Rectal smooth muscle tissue (tissue), 1 donor: Measurements from ENCODE around the gene TEX13D.
"Not testable (repeated sequence)": the region's sequence is repeated elsewhere in the genome, so short reads cannot be mapped to it uniquely, and the experiment has no call there.

ENCODE experiments used
- H3K27ac ChIP-seq: one replicate; pipeline ENCODE4 v1.7.0; 2013; ENCODE audit warnings: low read depth, low read length, inconsistent platforms
- H3K27me3 ChIP-seq: one replicate; pipeline ENCODE4 v1.7.0; 2013; ENCODE audit warnings: low read length; ENCODE audit not compliant: control insufficient read depth, insufficient read depth
- H3K36me3 ChIP-seq: one replicate; pipeline ENCODE4 v1.7.0; 2013; ENCODE audit warnings: low read length; ENCODE audit not compliant: control insufficient read depth, insufficient read depth
- H3K4me1 ChIP-seq: one replicate; pipeline ENCODE4 v1.7.0; 2013; ENCODE audit warnings: low read length; ENCODE audit not compliant: control insufficient read depth, insufficient read depth
- H3K4me3 ChIP-seq: one replicate; pipeline ENCODE4 v1.7.0; 2013; ENCODE audit warnings: low read length
- H3K9ac ChIP-seq: one replicate; pipeline ENCODE4 v1.7.0; 2013; ENCODE audit warnings: low read length

Gene TEX13D

GRCh38 chrX:124332481-124333424, at the start of gene TEX13D:
TEX13D (plus strand) TSS chrX:124332660; CDS start chrX:124332918, 258 bp downstream.
- Histone ChIP-seq H3K4me3 (no peak within 1 kb of the TSS), H3K27me3 (no peaks in the 10 kb centered on the region), H3K36me3 (no peaks in the 10 kb centered on the region), H3K4me1 (no peaks in the 10 kb centered on the region), H3K9ac (no peak within 1 kb of the TSS), H3K27ac (no peak within 1 kb of the TSS)

- no peaks in the 10 kb centered on the region for H3K4me1 ChIP-seq
- H3K4me3 ChIP-seq = no peak overlapping the region
- no peak overlapping the region for H3K27ac ChIP-seq
- no peaks in the 10 kb centered on the region for H3K27me3 ChIP-seq
- H3K36me3 ChIP-seq = no peaks in the 10 kb centered on the region
- no peak overlapping the region for H3K9ac ChIP-seq
These were observed 43.0 kb upstream of the TEX13D start for GRCh38 chrX:124289443-124289842.

GRCh38 chrX:124293810-124294209, 38.6 kb upstream of the TEX13D start:
- no peak overlapping the region for H3K9ac ChIP-seq
- no peaks in the 10 kb centered on the region for H3K4me1 ChIP-seq
- no peak overlapping the region for H3K27ac ChIP-seq
- H3K36me3 ChIP-seq = no peaks in the 10 kb centered on the region
- H3K4me3 ChIP-seq = no peak overlapping the region
- H3K27me3 ChIP-seq = no peaks in the 10 kb centered on the region

DNA sequence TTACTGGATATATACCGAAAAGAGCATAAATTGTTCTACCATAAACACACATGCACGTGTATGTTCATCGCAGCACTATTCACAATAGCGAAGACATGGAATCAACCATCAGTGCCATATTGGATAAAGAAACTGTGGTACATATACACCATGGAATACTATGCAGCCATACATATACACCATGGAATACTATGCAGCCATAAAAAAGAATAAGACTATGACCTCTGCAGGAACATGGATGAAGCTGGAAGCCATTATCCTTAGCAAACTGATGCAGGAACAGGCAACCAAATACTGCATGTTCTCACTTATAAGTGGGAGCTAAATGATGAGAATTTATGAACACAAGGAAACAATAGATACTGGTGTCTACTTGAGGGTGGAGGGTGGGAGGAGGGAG, 33.1 kb upstream of the TEX13D start:
- not testable (repeated sequence) for H3K27me3 ChIP-seq, H3K4me1 ChIP-seq, H3K36me3 ChIP-seq, H3K9ac ChIP-seq, H3K27ac ChIP-seq, H3K4me3 ChIP-seq

GRCh38 chrX:124300405-124300804, 32.1 kb upstream of the TEX13D start:
- Histone ChIP-seq H3K36me3 (no peaks in the 10 kb centered on the region), H3K27me3 (no peaks in the 10 kb centered on the region)

GRCh38 chrX:124307253-124307907, 25.1 kb upstream of the TEX13D start:
- no peak overlapping the region for H3K4me3 ChIP-seq
- no peak overlapping the region for H3K9ac ChIP-seq
- H3K27ac ChIP-seq = no peak overlapping the region
- H3K4me1 ChIP-seq = no peaks in the 10 kb centered on the region
- H3K36me3 ChIP-seq = no peaks in the 10 kb centered on the region
- H3K27me3 ChIP-seq = no peaks in the 10 kb centered on the region

More at GRCh38 chrX:124300405-124300804, 32.1 kb upstream of the TEX13D start:
- H3K4me3 ChIP-seq = no peak overlapping the region
- H3K27ac ChIP-seq = no peak overlapping the region
- no peak overlapping the region for H3K9ac ChIP-seq
- no peaks in the 10 kb centered on the region for H3K4me1 ChIP-seq

DNA sequence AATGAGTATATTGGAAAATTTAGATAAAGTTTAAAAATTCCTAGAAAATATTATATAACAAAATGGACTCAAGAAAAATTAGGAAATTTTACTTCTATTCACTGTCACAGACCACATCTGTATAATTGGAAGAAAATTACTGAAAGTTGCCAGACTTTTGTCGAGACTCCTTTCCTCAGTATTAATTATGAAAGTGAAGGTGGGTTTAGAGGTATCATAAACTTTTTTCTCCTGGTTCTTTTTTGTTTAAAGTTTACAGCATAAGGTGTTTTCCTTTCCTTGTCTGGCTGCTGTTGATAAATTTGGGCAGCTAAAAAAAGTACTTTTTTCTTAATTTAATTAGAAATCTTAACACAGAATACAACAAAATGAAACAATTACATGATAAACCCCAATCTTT, 6.7 kb upstream of the TEX13D start:
- H3K36me3 ChIP-seq = no peaks in the 10 kb centered on the region
- H3K9ac ChIP-seq = no peak overlapping the region
- no peaks in the 10 kb centered on the region for H3K4me1 ChIP-seq
- no peak overlapping the region for H3K4me3 ChIP-seq
- no peaks in the 10 kb centered on the region for H3K27me3 ChIP-seq
- H3K27ac ChIP-seq = no peak overlapping the region

DNA sequence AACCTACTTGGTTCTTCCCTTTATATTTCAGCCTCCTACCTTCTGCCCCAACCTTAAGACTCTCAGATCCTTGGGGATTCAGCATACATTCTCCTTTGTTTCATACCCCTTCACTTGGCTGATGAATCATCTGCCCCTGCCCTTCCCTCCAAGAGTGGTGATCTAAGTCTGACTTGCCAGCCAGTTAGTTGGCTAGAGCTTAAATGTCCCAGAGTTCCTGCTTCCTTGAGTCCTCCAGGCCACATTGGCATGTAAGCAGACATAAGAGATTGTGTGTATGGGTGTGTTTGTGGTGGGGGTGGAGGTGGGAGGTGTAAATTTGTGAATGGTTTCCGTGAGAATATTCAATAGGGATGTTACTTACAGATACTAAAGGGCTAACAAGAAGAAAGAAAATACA, 3.7 kb upstream of the TEX13D start:
- no peaks in the 10 kb centered on the region for H3K4me1 ChIP-seq
- H3K27ac ChIP-seq = no peak overlapping the region
- no peaks in the 10 kb centered on the region for H3K36me3 ChIP-seq
- H3K27me3 ChIP-seq = no peaks in the 10 kb centered on the region
- no peak overlapping the region for H3K9ac ChIP-seq
- H3K4me3 ChIP-seq = no peak overlapping the region

DNA sequence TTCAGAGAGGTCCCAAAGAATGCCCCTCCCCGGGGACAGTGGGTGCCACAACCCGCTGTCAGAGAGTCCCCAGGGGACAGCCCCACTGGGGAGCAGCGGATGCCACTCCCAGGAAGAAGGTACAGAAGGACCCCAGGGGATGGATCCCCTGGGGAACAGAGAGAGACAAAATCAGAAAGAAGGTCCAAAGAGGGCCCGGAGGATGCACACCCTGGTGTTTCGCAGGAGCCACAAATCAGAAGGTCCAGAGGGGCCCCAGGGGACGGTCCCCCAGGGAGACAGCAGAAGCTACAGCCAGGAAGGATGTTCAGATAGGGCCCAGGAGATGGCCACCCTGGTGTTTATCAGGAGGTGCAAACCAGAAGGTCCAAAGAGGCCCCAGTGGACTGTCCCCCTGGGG, 1.4 kb downstream of the TEX13D start:
- H3K36me3 ChIP-seq = no peaks in the 10 kb centered on the region
- no peaks in the 10 kb centered on the region for H3K4me1 ChIP-seq
- no peaks in the 10 kb centered on the region for H3K27me3 ChIP-seq
- no peak overlapping the region for H3K9ac ChIP-seq
- no peak overlapping the region for H3K4me3 ChIP-seq
- no peak overlapping the region for H3K27ac ChIP-seq

GRCh38 chrX:124334555-124334954, 2.1 kb downstream of the TEX13D start:
- not testable (repeated sequence) for H3K4me1 ChIP-seq, H3K4me3 ChIP-seq, H3K27me3 ChIP-seq, H3K27ac ChIP-seq, H3K36me3 ChIP-seq, H3K9ac ChIP-seq

DNA sequence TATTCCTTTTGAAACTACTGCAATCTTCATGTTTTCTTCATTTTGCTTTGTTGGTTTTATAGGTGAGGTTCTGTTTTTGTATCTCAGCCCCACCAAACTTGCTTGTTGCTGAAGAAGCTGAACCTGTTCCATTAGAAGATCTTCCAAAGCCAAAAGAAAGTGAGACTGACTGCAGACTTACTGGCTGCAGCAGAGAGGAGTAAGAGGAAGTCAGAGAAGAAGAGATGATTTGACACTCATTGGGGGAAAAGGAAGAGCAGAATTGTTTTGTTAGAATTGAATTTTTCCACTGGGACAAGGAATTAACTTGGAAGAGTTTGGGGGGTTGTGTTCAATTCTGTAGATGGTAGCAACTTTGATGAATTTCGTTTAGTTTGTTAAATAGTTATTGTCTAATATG, 3.1 kb downstream of the TEX13D start:
- no peak overlapping the region for H3K27ac ChIP-seq

GRCh38 chrX:124337916-124338315, 5.5 kb downstream of the TEX13D start:
- no peaks in the 10 kb centered on the region for H3K27me3 ChIP-seq

More for the DNA sequence above, 3.1 kb downstream of the TEX13D start:
- no peaks in the 10 kb centered on the region for H3K4me1 ChIP-seq
- H3K9ac ChIP-seq = no peak overlapping the region
- no peak overlapping the region for H3K4me3 ChIP-seq
- no peaks in the 10 kb centered on the region for H3K27me3 ChIP-seq
- H3K36me3 ChIP-seq = no peaks in the 10 kb centered on the region

More at GRCh38 chrX:124337916-124338315, 5.5 kb downstream of the TEX13D start:
- Histone ChIP-seq H3K36me3 (no peaks in the 10 kb centered on the region), H3K4me1 (no peaks in the 10 kb centered on the region), H3K4me3 (no peak overlapping the region), H3K27ac (no peak overlapping the region), H3K9ac (no peak overlapping the region)
